HG03571 (cell line): ENCODE results near the gene AIG1.
"Not testable (repeated sequence)": the region's sequence is repeated elsewhere in the genome, so short reads cannot be mapped to it uniquely, and the experiment has no call there.

ENCODE experiments used
- ATAC-seq: cut with Tn5 transposase; IDR thresholded peaks from one replicate; pipeline ENCODE4 v1.9.1; 2021; ENCODE audit not compliant: unreplicated experiment

Gene AIG1

DNA sequence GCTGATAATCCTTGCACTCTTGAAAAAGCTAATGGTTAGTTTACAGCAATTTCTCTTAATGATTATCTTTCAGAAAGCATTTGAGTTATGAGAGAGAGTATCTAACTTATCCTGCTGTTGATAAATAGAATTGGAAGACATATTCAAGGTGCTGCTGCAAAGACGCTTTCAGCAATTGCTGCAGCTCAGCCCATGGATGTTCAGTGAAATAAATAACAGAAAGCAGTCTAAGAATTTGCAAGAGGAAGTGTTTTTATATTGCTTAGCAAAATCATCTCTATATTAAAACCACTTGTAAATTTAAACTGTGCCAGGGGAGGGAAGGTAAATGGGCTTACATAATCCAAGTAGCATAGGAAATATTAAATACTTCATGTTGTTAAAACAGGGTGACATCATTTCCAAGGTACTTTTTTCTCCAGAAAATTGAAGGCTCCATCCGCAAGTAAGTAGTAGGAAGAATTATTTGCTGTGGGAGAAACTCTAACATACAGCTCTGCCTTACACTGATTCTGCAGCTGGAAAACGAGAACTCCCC is 201.3 kb downstream of the AIG1 start:
- ATAC-seq = no peak

DNA sequence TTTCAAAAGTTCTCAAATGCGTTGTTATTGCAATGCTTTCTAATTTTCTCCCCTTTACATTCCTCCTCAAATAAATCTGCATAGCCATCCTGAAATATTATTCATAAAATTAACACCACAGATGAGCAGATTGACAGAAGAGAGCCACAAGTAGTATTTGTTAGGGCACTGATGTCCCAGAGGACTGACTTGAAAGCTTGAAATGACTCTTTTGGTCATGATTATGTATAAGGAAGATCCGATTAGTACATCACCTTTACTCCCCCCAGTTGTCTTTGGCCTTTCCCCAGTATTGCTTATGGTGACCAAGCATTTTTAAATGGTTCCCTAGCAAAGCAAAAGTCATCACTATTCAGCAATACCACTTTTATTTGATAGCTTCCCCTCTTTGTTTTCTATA is 202.2 kb downstream of the AIG1 start:
- no peak for ATAC-seq

DNA sequence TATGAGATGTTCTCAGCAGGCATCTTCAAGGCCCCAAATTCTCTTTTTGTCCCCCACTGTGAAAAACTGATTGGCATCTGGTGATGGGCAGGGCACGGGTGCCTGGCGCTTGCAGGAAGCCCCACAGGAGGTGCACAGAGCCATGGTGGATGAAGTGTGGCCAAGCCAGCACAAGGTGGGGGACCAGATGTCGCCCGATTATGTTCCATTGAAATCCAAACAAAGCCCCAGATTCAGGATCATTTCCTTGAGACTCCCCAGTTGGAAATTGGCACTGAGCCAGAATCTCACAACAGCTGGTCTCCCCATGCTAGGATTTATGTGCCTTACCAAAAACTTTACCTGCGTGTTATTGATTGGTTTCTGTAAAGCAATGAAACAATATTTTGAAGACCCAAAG is 203.7 kb downstream of the AIG1 start:
- no peak for ATAC-seq

DNA sequence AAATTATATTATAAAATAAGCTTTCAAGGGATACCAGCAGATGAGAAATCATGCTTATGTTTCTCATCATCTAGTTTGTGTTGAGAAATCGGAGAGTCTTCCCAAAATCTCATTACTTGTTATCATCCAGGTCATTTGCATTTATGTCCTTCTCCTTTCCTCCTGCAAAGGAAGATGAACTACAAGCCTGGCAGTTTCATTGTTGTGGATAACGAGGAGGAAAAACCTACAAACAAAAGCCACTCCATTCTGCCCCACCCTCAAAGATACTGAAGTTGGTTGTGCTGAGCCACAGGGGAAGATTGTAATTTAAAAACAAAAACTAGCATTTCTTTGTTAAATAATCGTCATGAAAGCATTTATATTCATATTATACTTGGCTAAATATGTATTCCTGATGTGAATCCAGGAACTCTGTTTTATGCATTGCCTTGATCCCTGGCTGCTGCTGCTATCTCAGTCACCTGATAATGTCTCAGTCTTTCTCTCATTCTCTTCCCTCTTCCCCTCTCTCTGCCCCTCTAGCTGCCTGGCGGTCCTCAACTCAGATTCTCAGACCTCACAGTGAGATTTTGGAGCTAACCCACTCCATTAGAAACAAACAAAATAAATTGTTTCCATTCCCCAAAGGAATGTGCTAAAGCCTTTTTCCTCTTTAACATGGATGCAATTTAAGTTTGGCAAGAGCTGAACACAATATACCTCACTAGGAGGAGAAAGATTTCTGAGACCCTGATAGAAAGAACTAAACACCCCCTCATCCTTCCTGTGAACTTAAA is 204.5 kb downstream of the AIG1 start:
- no peak for ATAC-seq

DNA sequence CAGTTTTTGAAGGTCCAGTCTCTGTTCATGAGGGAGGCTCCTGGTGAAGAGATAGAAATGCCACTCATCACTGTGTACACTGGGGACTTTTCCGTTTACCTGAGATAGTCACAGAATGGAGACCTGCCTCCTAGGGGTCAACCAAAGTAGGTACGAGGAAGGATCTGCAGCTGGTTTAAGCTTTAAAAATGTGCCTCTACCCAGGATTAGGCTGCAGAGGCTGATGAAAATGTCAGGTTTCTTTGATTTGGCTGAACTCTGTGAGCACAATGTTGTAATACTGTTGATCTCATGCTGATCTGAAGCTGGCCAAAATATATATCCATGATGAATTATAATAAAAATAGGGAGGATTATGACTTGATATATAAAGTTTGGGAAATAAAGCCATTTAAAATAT is 207.1 kb downstream of the AIG1 start:
- ATAC-seq = no peak

DNA sequence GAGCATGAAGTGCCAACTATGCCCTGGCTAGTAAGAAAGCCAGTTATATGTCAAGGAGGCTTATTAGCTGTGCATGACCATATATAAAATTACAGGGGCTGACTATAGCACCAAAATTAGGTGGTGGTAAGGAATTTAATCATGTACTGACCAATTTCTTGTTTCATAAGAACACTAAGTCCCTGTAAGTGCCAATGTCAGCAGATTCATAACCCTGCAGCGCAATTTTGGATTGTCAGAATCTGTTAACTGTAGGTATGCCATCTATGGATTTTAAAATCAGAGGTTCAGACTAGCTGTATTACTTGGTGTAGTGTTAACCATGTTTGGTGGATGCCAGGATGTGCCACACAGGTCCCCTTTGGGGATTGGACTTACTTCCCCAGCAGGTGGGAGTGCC is 207.8 kb downstream of the AIG1 start:
- ATAC-seq = no peak

DNA sequence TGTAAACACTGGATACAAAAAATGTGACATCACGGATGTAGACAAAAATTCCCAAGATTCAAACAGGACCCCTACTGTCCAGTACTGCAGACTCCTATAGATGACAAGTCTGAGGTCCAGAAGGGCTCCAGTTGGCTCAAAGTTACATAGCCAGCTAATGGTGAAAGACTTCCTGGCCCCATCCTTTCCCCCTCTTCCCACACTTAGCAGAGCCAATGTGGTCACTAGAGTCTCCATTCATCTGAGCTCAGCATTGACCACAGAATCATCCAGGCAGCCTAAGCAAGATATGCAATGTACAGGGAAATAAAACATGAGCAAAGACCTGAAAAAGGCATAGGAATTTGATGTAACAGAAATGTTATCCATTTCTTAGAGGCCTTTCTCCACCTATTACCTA is 209.3 kb downstream of the AIG1 start:
- ATAC-seq = no peak

DNA sequence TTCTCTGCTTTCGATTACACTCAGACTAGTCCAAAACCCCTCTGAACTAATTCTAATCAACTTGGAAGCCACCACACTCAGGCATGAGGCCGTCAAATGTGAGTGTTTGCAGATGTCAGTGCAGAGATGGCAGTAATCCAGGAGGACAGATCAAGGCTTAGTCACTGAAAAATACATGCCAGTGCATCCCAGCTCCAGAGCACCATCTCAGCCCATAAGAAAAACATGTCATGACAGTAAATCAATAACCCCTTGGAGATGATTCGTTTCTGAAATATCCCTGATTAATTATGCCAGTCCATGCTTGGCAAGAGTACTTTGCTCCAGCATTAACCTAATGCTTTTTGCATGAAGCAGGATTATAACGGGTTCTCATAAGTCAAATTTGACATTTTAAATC is 210.3 kb downstream of the AIG1 start:
- no peak for ATAC-seq

DNA sequence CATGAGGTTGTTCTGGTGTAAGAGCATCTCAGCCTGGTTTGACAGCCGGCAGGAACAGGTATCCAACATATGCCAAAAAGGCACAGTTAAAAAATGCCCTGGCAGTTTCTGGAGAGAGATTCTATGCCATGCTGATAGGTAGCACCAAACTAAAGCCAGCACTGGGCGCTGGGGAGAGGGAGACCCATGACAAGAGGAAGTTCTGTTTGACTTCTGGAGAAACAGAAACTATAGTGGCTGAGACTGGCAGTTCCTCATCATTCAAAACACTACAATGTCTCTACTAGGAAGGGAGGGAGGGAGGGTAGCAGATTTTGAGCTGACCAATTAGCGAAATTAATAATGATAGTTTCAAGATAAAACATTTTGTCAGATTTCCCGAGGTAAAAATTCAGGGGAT is 215.7 kb downstream of the AIG1 start:
- ATAC-seq = peak; percentile 95

DNA sequence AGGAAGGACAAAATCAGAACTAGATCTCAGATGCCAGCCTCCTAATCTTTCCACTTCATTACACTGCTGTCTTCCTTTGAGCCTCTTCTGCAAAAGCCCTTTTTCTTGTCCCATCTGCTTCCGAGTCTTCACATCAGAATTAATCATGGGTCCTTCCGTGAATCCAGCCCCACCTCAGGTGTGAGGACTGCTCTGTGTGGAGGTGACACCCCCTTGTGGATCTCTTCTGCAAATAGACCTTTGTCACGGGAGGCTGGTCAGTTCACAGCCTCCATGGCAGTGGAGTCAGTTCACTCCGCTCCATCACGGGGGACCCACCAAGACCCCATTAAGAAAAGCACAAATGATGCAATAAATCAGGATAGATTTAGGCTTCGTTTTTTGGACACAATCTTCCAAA is 218.7 kb downstream of the AIG1 start:
- no peak for ATAC-seq

DNA sequence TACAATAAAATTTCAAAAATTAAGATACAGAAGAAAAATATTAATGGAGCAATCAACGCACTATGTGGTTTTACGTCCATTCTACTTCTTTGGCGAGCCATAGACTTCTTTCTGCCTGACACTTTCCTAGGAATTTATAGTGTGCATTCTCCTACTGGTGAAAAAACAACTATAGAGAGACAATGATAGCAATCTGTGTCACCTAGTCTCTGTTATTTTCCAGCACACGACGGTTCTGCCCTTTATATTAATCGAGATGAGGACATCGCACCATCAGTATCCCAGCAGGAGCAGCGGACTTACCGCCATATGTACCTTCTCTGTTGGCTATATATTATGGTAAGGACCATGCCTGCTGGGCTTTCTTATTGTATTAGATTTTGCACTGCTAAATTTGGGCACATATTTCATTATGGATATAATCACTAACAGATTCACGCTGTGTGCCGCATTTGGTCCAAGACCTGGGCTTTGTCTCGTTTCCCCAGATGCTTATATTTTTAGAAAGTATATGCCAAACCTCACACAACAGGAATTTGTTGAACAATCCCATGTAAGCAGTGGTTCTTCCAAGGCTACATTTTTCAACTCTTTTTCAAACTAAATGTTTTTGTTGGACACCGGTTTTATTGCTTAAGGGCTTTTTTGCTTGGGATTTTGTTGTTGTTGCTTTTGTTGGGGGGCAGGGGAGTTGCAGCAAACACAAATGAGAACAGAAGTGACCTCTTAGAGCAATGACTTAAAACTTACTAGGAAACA is 223.4 kb downstream of the AIG1 start:
- no peak for ATAC-seq

DNA sequence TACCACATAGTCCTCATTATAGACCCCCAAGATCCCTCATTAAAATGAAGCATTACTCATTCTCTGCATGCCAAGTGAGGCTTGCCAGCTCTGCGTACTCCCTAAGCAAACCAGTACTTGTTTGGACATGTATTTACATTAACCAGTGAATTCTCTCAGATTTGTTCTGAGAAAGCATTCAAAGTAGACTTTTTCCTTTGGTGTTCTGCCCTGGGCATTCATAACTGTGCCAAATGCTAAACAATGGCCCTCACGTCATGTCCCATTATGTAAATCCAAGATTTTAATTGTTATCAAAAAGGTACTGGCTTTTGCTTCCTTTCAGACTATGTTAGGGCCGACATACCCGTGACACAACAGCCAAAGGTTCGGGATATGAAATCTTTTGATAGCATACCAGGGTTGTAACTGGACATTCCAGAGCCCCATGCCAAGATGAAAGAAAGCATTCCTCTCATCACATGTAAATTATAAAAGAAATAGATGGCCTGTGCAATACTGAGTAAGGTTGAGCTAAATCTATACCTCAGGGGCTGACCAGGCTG is 225.6 kb downstream of the AIG1 start:
- no peak for ATAC-seq

DNA sequence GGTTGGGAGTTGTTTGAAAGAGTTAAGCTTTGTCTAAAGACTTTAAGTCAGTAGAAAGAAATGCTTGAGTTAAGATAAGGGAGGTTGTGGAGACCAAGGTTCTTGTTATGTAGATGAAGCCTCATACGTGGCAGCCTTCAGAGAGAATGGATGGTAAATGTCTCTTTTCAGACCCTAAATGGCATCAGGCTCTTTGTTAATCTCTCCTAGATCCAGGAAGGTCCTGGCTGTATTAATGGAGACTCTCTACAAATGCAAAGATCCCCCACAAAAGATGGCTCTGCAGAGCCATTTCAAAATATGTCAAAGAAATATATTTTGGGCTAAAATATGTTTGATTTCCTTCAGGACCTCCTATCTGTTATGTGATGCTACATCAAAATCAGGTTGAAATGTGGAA is 228.2 kb downstream of the AIG1 start:
- ATAC-seq = no peak

DNA sequence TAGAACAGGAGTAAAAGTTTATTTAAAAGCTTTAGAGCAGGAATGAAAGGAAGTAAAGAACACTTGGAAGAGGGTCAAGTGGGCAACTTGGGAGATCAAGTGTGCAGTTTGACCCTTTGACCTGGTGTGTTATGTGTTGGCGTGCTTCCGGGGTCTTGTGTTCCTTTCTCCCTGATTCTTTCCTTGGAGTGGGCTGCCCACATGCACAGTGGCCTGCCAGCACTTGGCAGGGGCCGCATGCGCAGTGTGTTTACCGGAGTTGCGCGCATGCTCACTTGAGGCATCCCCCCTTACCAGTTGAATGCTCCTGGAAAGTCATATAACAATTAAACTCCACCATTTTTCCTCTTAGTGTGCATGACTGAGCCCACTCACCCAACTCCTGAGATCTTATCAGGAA is 229.5 kb downstream of the AIG1 start:
- no peak for ATAC-seq

DNA sequence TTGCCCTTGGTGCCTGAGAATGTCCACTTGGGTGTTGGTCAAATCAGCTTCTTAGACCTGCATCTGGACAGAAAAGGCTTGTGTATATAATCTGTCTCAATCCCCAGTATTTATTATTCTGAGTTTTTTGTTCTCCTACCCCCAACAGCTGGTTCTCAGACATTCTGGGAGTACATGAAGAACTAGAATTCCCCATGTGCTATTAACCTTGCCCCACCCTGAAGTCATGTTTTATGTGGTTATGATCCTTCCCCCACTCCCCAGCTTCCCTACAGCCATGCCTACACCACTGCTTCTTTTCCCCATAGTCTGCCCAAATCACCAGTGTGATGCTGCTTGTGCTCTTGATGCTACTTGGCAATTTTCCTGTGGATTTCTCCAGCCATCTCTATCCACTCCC is 232.8 kb downstream of the AIG1 start:
- no peak for ATAC-seq

DNA sequence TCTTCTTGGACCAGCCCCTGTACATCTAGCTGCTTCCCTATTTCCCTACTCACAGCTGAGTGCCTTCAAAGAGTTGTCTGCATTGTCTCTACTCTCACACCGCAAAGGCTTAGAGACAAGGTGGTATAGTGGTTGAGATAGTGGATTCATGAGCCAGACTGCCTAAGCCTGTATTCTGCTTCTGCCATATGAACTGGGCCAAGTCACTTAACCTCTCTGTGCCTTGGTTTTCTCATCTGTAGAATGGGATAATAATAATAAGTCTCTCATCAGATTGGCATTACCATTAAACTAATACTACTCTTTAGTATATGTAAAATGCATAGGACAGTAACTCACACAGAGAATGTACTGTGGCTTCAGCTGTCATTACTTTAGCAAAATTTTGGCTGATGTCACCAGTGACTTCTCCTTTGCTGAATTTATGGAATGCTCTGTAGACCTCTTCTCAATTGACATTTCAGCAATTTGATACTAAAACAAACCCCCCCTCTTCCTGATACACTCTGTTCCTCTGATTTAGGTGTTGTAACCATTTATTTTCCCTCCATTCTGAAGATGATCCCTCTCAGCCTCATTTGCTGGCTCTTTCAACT is 233.7 kb downstream of the AIG1 start:
- ATAC-seq = no peak

DNA sequence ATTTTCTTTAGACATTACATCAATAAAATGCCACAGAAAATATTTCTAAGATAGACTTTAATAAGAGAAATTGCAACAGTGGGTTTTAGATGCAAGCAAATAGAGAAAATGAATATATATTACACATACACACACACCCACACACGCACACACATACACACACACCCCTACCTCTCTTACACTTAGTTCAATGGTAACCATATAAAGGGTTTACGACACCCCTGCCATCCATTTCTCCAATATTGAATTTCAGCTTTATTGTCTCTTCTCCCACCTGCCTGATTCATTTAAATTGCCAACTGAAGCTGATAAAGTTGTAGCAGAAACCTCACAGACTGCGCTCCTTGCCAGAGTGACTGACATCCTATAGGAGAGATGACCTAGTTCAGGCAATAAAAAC is 235.2 kb downstream of the AIG1 start:
- ATAC-seq = no peak

DNA sequence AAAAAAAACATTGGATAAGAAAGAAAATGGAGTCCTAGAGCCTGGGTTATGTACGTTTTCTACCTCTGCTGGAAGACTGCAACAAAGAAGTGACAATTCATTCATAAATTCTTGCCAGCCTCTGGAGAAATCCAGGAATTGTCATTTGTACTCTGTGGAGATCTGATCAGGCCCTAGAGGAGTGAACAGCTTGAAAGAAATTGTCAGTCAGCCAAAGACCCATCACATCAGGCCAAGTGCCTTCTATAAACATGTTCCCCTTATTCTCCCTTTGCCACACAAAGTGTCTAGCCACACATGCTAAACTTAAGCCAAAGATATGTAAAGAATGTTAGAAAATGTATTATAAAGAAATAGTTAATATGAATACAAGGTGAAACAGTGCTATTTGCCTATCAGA is 237.4 kb downstream of the AIG1 start:
- no peak for ATAC-seq

DNA sequence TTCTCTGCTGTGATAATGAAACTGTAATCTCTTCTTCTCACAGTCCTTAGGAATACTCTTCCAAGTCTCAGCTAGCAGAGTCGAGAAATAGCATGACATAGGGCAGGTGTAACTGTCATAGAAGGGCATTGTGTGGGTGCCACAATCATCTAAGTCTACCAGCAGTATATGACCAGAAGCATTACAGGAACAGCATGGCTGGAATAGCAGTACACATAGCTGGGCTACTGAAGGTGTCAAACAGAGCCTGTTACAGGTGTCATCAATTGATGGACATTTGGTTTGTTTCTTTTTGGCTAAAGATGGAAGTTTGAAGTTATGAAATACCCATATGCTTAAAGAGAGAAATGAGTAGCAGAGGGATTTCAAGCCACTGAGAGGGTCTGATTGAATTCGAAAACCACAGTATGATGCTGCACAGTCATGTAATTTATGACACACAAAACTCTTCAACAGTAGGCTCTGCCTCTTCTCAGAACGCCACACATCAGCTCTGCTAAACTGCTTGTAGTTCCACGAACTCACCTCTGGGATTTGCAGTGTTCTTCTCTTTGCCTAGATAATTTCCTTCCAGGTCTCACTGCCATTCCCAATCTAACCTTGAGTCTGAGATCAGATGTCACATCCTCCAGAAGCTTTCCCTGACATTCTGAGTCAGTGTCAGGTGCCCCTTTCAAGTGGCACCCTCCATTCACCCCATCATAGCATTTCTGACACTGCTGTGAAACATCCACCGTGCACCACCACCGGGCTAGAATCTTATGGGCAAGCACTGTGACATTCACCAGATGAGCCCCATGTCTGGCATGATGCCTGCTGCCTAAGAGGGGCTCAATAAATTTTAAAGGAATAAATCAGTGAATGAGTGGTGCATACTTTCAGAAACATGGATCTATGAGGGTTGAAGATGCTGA is 238.8 kb downstream of the AIG1 start:
- peak; percentile 61 for ATAC-seq

DNA sequence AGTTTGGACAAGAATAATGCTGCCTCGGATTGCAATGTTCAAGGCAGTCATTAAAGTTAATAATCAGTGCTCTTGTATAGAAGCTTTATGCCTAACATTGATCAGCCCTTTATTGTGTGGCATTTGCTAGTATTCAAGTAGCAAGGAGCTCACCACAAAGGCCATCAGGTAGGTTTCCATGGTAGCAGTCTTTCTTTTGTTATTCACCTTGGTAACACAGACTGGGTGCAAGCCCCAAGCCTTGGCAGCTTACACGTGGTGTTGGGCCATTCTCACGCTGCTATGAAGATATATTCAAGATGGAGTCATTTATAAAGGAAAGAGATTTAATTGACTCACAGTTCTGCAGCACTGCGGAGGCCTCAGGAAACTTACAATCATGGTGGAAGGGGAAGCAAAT is 240.5 kb downstream of the AIG1 start:
- ATAC-seq = no peak

DNA sequence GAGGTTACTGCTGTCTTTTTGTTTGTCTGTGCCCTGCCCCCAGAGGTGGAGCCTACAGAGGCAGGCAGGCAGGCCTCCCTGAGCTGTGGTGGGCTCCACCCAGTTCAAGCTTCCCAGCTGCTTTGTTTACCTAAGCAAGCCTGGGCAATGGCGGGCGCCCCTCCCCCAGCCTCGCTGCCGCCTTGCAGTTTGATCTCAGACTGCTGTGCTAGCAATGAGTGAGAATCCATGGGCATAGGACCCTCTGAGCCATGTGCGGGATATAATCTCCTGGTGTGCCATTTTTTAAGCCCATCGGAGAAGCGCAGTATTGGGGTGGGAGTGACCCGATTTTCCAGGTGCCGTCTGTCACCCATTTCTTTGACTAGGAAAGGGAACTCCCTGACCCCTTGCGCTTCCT is 247.1 kb downstream of the AIG1 start:
- not testable (repeated sequence) for ATAC-seq
